ENCODE measurements around the gene CTIF.

CTIF gene

DNA sequence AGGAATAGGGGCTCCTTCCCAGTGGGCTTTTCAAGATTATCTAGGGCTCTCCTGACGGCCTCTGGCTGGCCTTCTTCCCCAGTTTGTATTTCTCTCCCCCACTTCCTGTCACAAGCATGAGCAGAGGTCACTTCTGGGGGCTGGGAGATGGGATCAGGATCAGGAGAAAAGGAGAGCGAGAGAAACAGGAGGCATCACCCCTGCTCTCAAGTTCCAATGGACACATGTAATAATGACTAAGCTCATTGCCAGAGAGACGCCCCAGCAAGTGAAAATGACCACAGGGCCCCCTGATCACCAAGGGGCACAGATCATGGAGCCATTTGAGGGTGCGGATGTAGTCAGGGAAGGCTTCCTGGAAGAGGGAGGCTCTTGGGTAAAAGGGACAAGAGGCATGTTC lies 319.8 kb downstream of the CTIF start:
- TF ChIP-seq CTCF (IDR thresholded peaks at IDR 0.05; ENCODE audit: insufficient read depth, low read length, missing control alignments) = no peak

DNA sequence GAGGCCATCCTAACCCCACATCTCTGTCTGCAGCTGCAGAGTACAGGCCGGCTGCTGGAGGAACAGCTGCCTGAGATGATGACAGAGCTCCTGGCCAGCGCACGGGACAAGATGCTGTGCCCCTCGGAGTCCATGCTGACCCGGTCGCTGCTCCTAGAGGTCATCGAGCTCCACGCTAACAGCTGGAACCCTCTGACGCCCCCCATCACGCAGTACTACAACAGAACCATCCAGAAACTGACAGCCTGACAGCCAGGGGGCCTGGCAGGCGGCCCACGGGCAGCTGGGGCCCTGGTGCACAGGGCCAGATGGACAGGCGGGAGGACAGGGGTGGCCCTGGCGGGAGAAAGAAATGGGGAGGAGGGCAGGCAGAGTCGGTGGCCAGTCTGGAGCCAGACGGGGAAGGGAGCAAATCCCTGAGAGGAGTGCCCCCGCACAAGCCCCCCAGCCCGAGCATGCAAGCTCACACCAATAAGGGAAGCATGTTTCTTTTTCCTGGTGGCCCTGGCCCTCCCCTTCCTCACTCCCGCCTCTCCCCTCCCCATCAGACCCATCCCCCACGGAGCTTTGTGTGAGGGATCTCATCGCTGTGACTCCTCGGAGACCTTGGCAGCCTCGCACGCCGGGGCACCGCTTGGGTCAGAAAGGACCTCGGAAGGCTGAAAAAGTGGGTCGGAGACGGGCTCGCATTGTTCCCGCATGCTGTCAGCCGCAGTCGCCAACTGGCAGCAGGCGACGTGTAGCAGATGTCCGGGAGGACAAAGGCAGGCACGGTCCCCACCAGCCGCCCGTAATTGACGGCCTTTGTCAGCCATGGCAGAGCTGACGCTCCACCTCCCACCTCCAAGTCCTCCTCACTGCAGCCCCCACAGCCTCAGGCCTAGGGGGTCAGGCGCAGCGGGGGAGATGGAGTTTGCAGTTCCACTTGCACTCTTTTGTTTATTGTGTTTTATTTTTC lies 320.8 kb downstream of the CTIF start:
- no peak for DNase-seq (ENCODE audit: low read depth, low spot score)
- H3K4me3 ChIP-seq (ENCODE audit: low read depth, low read length) = no peak overlapping the region
- POLR2A ChIA-PET = no interaction called here
- TF ChIP-seq CTCF (IDR thresholded peaks at IDR 0.05; ENCODE audit: insufficient read depth, low read length, missing control alignments) = no peak
- CTCF ChIA-PET = interaction anchor here (0.8 to 1.2 kb wide), 3 partner anchors 27 to 378 kb away, joined by 3 to 4 read pairs (median 3); no protein-coding TSS in a partner anchor

More for the DNA sequence above, 319.8 kb downstream of the CTIF start:
- DNase-seq (ENCODE audit: low read depth, low spot score) = no peak
- CTCF ChIA-PET = interaction anchor here (0.8 to 1.2 kb wide), 2 partner anchors 26 to 379 kb away, joined by 3 to 4 read pairs; no protein-coding TSS in a partner anchor
- POLR2A ChIA-PET = no interaction called here
- no peak overlapping the region for H3K4me3 ChIP-seq (ENCODE audit: low read depth, low read length)

DNA sequence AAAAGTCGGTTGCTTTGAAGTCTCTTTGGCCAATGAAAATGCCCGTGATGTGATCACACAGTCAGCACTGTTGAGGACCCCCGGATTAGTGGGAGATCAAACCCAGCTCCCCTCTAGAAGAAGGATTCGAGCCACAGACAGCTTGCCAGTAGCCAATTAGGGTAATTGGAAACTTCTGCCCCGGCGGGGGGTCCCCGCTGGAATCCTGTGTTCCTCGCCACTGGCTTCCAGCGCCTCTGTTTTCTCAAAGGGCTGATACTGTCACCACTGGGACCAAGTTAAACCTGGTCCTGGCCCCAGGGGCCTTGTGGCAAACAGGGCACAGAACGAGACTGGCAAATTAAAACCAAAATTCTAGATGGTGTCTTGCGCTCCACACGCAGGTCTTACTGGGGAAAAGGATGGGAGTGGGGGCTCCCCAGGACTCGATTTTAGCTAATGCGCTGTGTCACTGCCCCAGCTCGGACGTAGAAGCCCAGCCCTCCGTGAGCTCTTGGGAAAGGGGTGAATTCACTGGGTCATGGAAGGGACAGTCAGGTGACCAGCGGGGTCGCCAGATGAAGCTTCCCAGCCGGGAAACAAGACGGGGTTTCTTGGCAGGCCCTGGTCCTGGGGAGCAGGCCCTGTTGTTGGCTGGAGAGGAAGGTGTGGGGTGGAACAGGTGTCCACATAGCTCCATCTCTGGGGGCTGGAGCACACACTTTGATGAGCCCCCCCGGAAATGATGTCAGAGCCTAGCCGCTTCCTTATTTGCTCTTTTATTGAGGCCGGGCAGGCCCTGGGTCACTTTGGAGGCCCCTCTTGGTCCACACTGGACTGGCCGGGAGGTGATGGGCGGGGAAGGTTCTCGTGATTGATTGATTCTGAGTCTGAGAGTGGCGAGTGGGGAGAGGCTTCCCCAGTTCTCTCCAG lies 321.7 kb downstream of the CTIF start:
- CTCF ChIA-PET = interaction anchor here (0.6 to 1.7 kb wide), 4 partner anchors 13 to 378 kb away, joined by 3 read pairs; no protein-coding TSS in a partner anchor
- no peak overlapping the region for H3K4me3 ChIP-seq (ENCODE audit: low read depth, low read length)
- no peak for DNase-seq (ENCODE audit: low read depth, low spot score)
- TF ChIP-seq CTCF (IDR thresholded peaks at IDR 0.05; ENCODE audit: insufficient read depth, low read length, missing control alignments) = no peak
- POLR2A ChIA-PET = interaction anchor here (1.1 kb wide), 1 partner anchor 13 kb away, joined by 4 read pairs; no protein-coding TSS in a partner anchor

GRCh38 chr18:48861181-48861708 lies 322.4 kb downstream of the CTIF start:
- TF ChIP-seq CTCF (IDR thresholded peaks at IDR 0.05; ENCODE audit: insufficient read depth, low read length, missing control alignments) = no peak
- ChIA-PET CTCF (interaction anchor here (0.6 to 1.7 kb wide), 3 partner anchors 13 to 377 kb away, joined by 3 read pairs; no protein-coding TSS in a partner anchor), POLR2A (interaction anchor here (0.6 to 1.1 kb wide), 2 partner anchors 12 to 22 kb away, joined by 3 to 4 read pairs; no protein-coding TSS in a partner anchor)
- DNase-seq (ENCODE audit: low read depth, low spot score) = no peak
- no peak overlapping the region for H3K4me3 ChIP-seq (ENCODE audit: low read depth, low read length)

- no peak for DNase-seq (ENCODE audit: low read depth, low spot score)
- POLR2A ChIA-PET = no interaction called here
- TF ChIP-seq CTCF (IDR thresholded peaks at IDR 0.05; ENCODE audit: insufficient read depth, low read length, missing control alignments) = no peak
Observed at GRCh38 chr18:48862132-48862531, 323.3 kb downstream of the CTIF start.

More at GRCh38 chr18:48862132-48862531, 323.3 kb downstream of the CTIF start:
- CTCF ChIA-PET = no interaction called here
- no peak overlapping the region for H3K4me3 ChIP-seq (ENCODE audit: low read depth, low read length)
